Bladder microvascular endothelial cell (primary cell): ENCODE measurements around the gene PACSIN3. TPM values are rescaled to one million over a fixed set of nuclear protein-coding genes. Genes with fewer than 3 reads are reported as not detected.

Source experiments
- total RNA-seq: library from RNA; depleted of rRNA; stranded (reverse); fragments of >200 nt; gene quantifications from 2 replicates; pipeline ENCODE4 v1.2.3, GENCODE V29; 2014

The PACSIN3 gene
- 6.8 and 22.1 TPM in 2 replicates for total RNA-seq

GRCh38 chr11:47186076-47186699 lies at the start of gene PACSIN3:
Gene PACSIN3, minus strand, starts transcription at chr11:47186434. Its CDS starts 3,707 bp downstream, at chr11:47182727.

GRCh38 chr11:47176328-47177228 lies 9.7 kb downstream of the PACSIN3 start, which contains the start of gene ARFGAP2:
Gene ARFGAP2, minus strand, starts transcription at chr11:47176879. Its CDS starts 26 bp downstream, at chr11:47176853.

Other genes with a start within 250 kb of the PACSIN3 start
- 6.6 and 9.6 TPM in 2 replicates for gene CSTPP1, start 249.7 kb downstream of the PACSIN3 start, total RNA-seq
- gene ARFGAP2, start 9.6 kb downstream of the PACSIN3 start, total RNA-seq: 64.8 and 101 TPM in 2 replicates
- gene DDB2, start 28.5 kb upstream of the PACSIN3 start, total RNA-seq: 75.9 TPM in 2 replicates
- gene ACP2, start 62.4 kb upstream of the PACSIN3 start, total RNA-seq: 16.4 and 29.9 TPM in 2 replicates
- 10.0 and 13.1 TPM in 2 replicates for gene NR1H3, start 71.6 kb upstream of the PACSIN3 start, total RNA-seq
- gene MADD, start 83.7 kb upstream of the PACSIN3 start, total RNA-seq: 15.5 and 30.0 TPM in 2 replicates
- not detected in 2 replicates for gene MYBPC3, start 166.3 kb upstream of the PACSIN3 start, total RNA-seq
- not detected in 2 replicates for gene SPI1, start 192.1 kb upstream of the PACSIN3 start, total RNA-seq
- 41.8 and 63.9 TPM in 2 replicates for gene SLC39A13, start 222.2 kb upstream of the PACSIN3 start, total RNA-seq
- gene PSMC3, start 240.0 kb upstream of the PACSIN3 start, total RNA-seq: 210 and 222 TPM in 2 replicates